Measurements from ENCODE around the gene SNRNP25. TPM values are rescaled to one million over a fixed set of nuclear protein-coding genes. Genes with fewer than 3 reads are reported as not detected.

The SNRNP25 gene
- total and polyA plus RNA-seq, 11 donors = 41.6 to 127 (median 56.7) TPM

GRCh38 chr16:89391-90302 lies 36.0 kb downstream of the SNRNP25 start:
- H3K36me3 ChIP-seq = peaks cover 0 to 67% (median 51%) of the 10 kb centered on the region in 9 donors
- peak in 1 of 5 donors; percentile 21 for DNase-seq

DNA sequence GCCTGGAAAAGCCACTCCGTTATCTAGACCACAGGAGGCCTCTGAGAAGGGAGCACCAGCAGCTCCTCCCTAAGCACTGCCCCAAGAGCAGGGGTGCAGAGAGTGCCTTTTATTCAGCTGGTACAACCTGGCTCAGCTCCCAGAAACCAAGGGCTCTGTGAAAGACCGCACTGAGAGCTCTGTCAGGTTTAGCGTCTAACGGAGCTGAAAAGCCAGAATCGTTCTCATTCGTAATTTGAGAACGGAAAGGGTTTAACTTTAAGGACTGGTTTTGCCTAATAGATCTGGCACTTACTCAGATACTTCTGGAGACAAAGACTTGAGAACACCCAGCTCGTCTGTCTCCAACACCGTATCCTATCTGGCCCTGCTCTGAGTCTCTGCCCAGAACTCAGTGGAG lies 37.9 kb downstream of the SNRNP25 start:
- TF ChIP-seq, protein P1, sequence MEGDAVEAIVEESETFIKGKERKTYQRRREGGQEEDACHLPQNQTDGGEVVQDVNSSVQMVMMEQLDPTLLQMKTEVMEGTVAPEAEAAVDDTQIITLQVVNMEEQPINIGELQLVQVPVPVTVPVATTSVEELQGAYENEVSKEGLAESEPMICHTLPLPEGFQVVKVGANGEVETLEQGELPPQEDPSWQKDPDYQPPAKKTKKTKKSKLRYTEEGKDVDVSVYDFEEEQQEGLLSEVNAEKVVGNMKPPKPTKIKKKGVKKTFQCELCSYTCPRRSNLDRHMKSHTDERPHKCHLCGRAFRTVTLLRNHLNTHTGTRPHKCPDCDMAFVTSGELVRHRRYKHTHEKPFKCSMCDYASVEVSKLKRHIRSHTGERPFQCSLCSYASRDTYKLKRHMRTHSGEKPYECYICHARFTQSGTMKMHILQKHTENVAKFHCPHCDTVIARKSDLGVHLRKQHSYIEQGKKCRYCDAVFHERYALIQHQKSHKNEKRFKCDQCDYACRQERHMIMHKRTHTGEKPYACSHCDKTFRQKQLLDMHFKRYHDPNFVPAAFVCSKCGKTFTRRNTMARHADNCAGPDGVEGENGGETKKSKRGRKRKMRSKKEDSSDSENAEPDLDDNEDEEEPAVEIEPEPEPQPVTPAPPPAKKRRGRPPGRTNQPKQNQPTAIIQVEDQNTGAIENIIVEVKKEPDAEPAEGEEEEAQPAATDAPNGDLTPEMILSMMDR (IDR thresholded peaks at IDR 0.05) = no peak
- TF ChIP-seq POLR2A (IDR thresholded peaks at IDR 0.05) = no peak
- WGBS, 4 donors = 22 to 60% (median 53%) methylated on average over 9 of the region's 9 CpGs
- H3K27ac ChIP-seq = peak overlapping the region in 8 of 12 donors; percentile 30 to 63 (median 50)
- no peaks in the 10 kb centered on the region for H3K9me3 ChIP-seq
- peak in 3 of 5 donors; percentile 70 to 83 (median 77) for DNase-seq
- peaks cover 0 to 19% (median 7%) of the 10 kb centered on the region in 12 donors for H3K4me1 ChIP-seq
- H3K36me3 ChIP-seq = peaks cover 0 to 58% (median 38%) of the 10 kb centered on the region in 9 donors
- peak; percentile 68 to 88 (median 83) for ATAC-seq
- intact Hi-C loops (cut with DNase I) = no loop called here
- no peak overlapping the region for H3K4me3 ChIP-seq
- no peaks in the 10 kb centered on the region for H3K27me3 ChIP-seq

More at GRCh38 chr16:89391-90302, 36.0 kb downstream of the SNRNP25 start:
- Histone ChIP-seq H3K9me3 (no peaks in the 10 kb centered on the region), H3K4me3 (no peak overlapping the region), H3K27me3 (no peaks in the 10 kb centered on the region), H3K27ac (peak overlapping the region in 1 of 12 donors; percentile 9), H3K4me1 (peaks cover 0 to 34% (median 21%) of the 10 kb centered on the region in 12 donors)
- WGBS, 4 donors = 91 to 94% (median 93%) methylated on average over 14 to 30 of the region's 30 CpGs
- ATAC-seq = no peak
- TF ChIP-seq, protein P1 (IDR thresholded peaks at IDR 0.05) = no peak
- intact Hi-C loops (cut with DNase I) = no loop called here

GRCh38 chr16:92431-93339 lies 39.1 kb downstream of the SNRNP25 start:
- DNase-seq (no peak), ATAC-seq (no peak)
- Histone ChIP-seq H3K27ac (peak overlapping the region in 2 of 12 donors; percentile 58), H3K9me3 (no peaks in the 10 kb centered on the region), H3K4me1 (peaks cover 3 to 31% (median 15%) of the 10 kb centered on the region in 12 donors), H3K27me3 (no peaks in the 10 kb centered on the region), H3K4me3 (no peak overlapping the region), H3K36me3 (peaks cover 0 to 48% (median 27%) of the 10 kb centered on the region in 9 donors)
- intact Hi-C loops (cut with DNase I) = no loop called here
- WGBS, 4 donors = 82 to 87% (median 84%) methylated on average over 13 to 15 of the region's 15 CpGs
- TF ChIP-seq, protein P1 (IDR thresholded peaks at IDR 0.05) = no peak
- no peak for TF ChIP-seq POLR2A (IDR thresholded peaks at IDR 0.05)
